Effector memory CD4-positive, alpha-beta T cell (primary cell): Measurements from ENCODE around the gene DGKQ.

ENCODE experiments used
- DNase-seq, 3 donors: peaks; one replicate each; pipeline ENCODE4 v3.0.0-alpha.2; 2020
- H3K27ac ChIP-seq: 2 replicates; pipeline ENCODE4 v1.7.0; 2013; ENCODE audit warnings: mild to moderate bottlenecking, low read length, moderate library complexity; ENCODE audit not compliant: insufficient read depth, poor library complexity, severe bottlenecking
- H3K27me3 ChIP-seq: replicated peaks from 2 replicates; pipeline ENCODE4 v1.7.0; 2013; ENCODE audit warnings: mild to moderate bottlenecking, low read length; ENCODE audit not compliant: insufficient read depth, control insufficient read depth, poor library complexity, severe bottlenecking
- H3K36me3 ChIP-seq: 2 replicates; pipeline ENCODE4 v1.7.0; 2013; ENCODE audit warnings: mild to moderate bottlenecking, low read length, moderate library complexity; ENCODE audit not compliant: control insufficient read depth, insufficient read depth
- H3K4me1 ChIP-seq: 2 replicates; pipeline ENCODE4 v1.7.0; 2013; ENCODE audit warnings: low read length, mild to moderate bottlenecking; ENCODE audit not compliant: control insufficient read depth, insufficient read depth, poor library complexity, severe bottlenecking
- H3K4me3 ChIP-seq: 2 replicates; pipeline ENCODE4 v1.7.0; 2013; ENCODE audit warnings: low read length, low read depth, mild to moderate bottlenecking; ENCODE audit not compliant: insufficient read depth, poor library complexity, severe bottlenecking
- H3K9me3 ChIP-seq: 2 replicates; pipeline ENCODE4 v1.7.0; 2013; ENCODE audit warnings: mild to moderate bottlenecking, low read length, moderate library complexity; ENCODE audit not compliant: control insufficient read depth

Gene DGKQ

GRCh38 chr4:1017211-1017610 is 43.8 kb upstream of the DGKQ start:
- Histone ChIP-seq H3K9me3 (no peaks in the 10 kb centered on the region), H3K4me1 (peaks cover 6% of the 10 kb centered on the region), H3K27ac (no peak overlapping the region), H3K4me3 (no peak overlapping the region), H3K36me3 (no peaks in the 10 kb centered on the region), H3K27me3 (no peaks in the 10 kb centered on the region)
- DNase-seq: no peak

GRCh38 chr4:1015746-1016145 is 42.4 kb upstream of the DGKQ start:
- no peak overlapping the region for H3K4me3 ChIP-seq
- no peaks in the 10 kb centered on the region for H3K9me3 ChIP-seq
- peaks cover 10% of the 10 kb centered on the region for H3K4me1 ChIP-seq
- H3K27me3 ChIP-seq: no peaks in the 10 kb centered on the region
- DNase-seq: no peak
- no peak overlapping the region for H3K27ac ChIP-seq
- no peaks in the 10 kb centered on the region for H3K36me3 ChIP-seq

DNA sequence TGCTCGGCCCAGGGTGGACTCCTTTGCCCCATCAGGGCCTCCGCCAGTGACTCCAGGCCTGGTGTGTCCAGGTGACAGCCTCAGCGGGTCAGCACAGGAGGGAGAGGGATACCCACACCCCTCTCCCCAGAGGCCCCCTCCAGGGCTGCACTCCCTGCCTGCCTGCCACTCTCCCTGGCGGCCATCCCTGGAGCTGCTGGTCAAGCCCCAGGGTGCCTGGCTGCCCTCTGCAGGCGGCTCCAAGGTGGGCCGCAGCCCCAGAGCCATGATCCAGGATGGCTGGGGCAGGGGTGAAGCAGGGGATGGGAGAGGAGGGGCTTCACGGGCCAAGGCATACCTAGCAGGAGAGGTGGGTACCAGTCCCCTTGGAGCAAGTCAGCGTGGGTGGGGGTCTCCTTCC is 41.8 kb upstream of the DGKQ start:
- Histone ChIP-seq H3K27me3 (no peaks in the 10 kb centered on the region), H3K4me3 (no peak overlapping the region), H3K27ac (no peak overlapping the region), H3K9me3 (no peaks in the 10 kb centered on the region), H3K36me3 (no peaks in the 10 kb centered on the region), H3K4me1 (peaks cover 13% of the 10 kb centered on the region)
- DNase-seq: no peak

DNA sequence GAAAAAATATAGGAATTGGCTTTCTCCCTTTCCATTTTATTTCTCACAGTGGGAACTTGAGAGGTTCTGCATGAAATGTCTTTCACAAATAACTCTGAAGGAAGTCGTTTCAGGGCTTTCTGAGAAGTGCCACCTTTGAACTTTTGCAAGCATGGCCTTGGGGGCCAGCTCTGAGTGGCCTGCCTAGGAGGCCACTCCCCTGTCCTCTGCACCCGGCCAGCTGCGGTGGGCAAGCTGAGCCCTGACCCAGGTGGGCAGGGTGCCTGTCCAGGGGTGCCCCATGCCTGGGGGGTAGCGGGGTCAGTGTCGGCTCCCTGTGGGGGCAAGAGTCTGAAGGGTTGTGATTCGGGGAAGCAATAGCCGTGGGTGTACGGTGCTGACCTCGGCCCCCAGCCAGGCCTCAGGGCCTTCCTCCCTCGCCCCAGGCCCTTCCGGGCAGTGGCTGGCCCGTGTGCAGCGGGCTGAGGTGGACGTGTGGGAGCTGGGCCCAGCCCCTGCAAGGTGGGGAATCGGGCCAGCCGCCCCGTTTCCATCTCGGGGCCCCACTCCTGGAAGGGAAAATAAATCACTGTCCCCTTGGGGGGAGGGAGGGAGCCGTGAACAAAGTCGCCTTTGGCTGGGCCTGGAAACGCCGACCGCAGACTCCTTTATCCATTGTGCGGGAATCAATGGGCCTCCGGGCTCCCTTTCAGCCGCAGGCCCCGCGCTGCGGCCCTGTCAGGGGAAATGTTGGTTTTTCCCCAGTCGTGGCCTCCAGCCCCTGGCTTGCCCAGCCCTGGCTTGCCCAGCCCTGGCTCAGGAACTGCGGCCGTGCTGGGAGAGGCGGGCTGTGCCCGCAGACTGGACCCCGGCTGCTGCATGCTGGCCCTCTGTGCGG is 41.2 kb upstream of the DGKQ start:
- DNase-seq: no peak
- no peaks in the 10 kb centered on the region for H3K36me3 ChIP-seq
- peaks cover 13% of the 10 kb centered on the region for H3K4me1 ChIP-seq
- no peak overlapping the region for H3K27ac ChIP-seq
- H3K4me3 ChIP-seq: no peak overlapping the region
- no peaks in the 10 kb centered on the region for H3K9me3 ChIP-seq
- no peaks in the 10 kb centered on the region for H3K27me3 ChIP-seq

GRCh38 chr4:1013225-1014073 is 40.1 kb upstream of the DGKQ start:
- Histone ChIP-seq H3K36me3 (no peaks in the 10 kb centered on the region), H3K27ac (no peak overlapping the region), H3K9me3 (no peaks in the 10 kb centered on the region), H3K4me1 (peaks cover 19% of the 10 kb centered on the region), H3K4me3 (no peak overlapping the region), H3K27me3 (no peaks in the 10 kb centered on the region)
- DNase-seq: no peak

GRCh38 chr4:1012034-1012739 is 38.8 kb upstream of the DGKQ start:
- peaks cover 5% of the 10 kb centered on the region for H3K27me3 ChIP-seq
- H3K4me3 ChIP-seq: peak overlapping the region; percentile 68
- H3K36me3 ChIP-seq: no peaks in the 10 kb centered on the region
- H3K27ac ChIP-seq: no peak overlapping the region
- peak; percentile 20 to 32 (median 31) for DNase-seq
- no peaks in the 10 kb centered on the region for H3K9me3 ChIP-seq
- peaks cover 19% of the 10 kb centered on the region for H3K4me1 ChIP-seq

- H3K4me1 ChIP-seq: peaks cover 19% of the 10 kb centered on the region
- H3K9me3 ChIP-seq: no peaks in the 10 kb centered on the region
- no peak overlapping the region for H3K4me3 ChIP-seq
- H3K27ac ChIP-seq: no peak overlapping the region
- H3K36me3 ChIP-seq: no peaks in the 10 kb centered on the region
- peaks cover 5% of the 10 kb centered on the region for H3K27me3 ChIP-seq
- DNase-seq: no peak
Measured at GRCh38 chr4:1011666-1012033, 38.3 kb upstream of the DGKQ start.

- peak within 1 kb of the TSS; percentile 76 for H3K27ac ChIP-seq
- H3K27me3 ChIP-seq: peaks cover 5% of the 10 kb centered on the region
- H3K4me3 ChIP-seq: peak within 1 kb of the TSS; percentile 78
- no peaks in the 10 kb centered on the region for H3K9me3 ChIP-seq
- peak; percentile 81 to 87 (median 87) for DNase-seq
- peaks cover 19% of the 10 kb centered on the region for H3K4me1 ChIP-seq
- no peaks in the 10 kb centered on the region for H3K36me3 ChIP-seq
Measured at GRCh38 chr4:1011022-1011665, 37.8 kb upstream of the DGKQ start, which contains the start of gene FGFRL1. Gene FGFRL1 (plus strand): TSS chr4:1011626. CDS start chr4:1012486, 860 bp downstream.

DNA sequence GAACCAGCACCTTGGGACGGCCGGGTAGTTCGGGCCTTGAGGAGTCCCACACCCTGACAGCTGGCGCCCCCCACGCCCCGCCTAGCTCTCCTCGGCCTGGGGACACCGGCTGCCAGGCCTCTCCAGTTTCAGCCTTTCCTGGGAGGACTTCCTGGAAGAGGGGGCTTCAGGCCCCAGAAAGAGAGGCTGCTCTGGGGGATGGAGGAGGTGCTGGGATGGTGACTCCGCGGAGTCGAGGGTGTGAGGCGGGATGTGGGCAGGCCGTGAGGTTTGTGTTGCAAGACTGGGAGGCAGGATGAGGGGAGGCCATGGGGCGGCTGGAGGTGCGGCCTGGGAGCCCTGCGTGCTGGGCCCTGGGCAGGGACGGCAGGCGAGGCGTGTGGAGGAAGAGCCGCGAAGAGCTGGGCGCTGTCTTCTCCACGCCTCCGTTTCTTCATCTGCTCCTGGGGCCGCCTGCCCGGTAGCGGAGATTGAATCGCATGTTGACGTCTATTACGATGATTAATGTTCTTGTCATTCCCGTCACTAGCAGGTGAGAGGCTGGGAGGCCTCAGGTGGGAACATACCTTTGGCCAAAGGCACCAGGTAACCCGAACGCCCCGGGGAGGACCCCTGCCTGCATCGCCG is 37.1 kb upstream of the DGKQ start:
- H3K4me3 ChIP-seq: peak overlapping the region; percentile 78
- no peaks in the 10 kb centered on the region for H3K36me3 ChIP-seq
- peaks cover 19% of the 10 kb centered on the region for H3K4me1 ChIP-seq
- no peaks in the 10 kb centered on the region for H3K9me3 ChIP-seq
- peak; percentile 53 to 58 (median 55) for DNase-seq
- H3K27ac ChIP-seq: peak overlapping the region; percentile 76
- H3K27me3 ChIP-seq: peaks cover 5% of the 10 kb centered on the region
